Uterus (tissue), 2 donors: ENCODE measurements around the gene NOL6.
A peak's percentile ranks its signal among the peaks of the same experiment; 100 is the strongest.

Experiments used
- POLR2A ChIP-seq, 2 donors: fragments of 450-650 bp; IDR thresholded peaks; one replicate each; pipeline ENCODE4 v1.6.1; 2016; ENCODE audit warnings: antibody characterized with exemption in 2 of 2, mild to moderate bottlenecking in 1 of 2, moderate library complexity in 1 of 2
- TF ChIP-seq, protein P1 (sequence below), 4 experiments: fragments of 200-600 bp in 2 of 4; fragments of 450-650 bp in 2 of 4; sonication (generic) in 2 of 4; IDR thresholded peaks; one replicate each; pipeline ENCODE4 v1.5.1; 2016 to 2019; ENCODE audit warnings: antibody characterized with exemption in 4 of 4, mild to moderate bottlenecking in 2 of 4, moderate library complexity in 1 of 4

DNA sequence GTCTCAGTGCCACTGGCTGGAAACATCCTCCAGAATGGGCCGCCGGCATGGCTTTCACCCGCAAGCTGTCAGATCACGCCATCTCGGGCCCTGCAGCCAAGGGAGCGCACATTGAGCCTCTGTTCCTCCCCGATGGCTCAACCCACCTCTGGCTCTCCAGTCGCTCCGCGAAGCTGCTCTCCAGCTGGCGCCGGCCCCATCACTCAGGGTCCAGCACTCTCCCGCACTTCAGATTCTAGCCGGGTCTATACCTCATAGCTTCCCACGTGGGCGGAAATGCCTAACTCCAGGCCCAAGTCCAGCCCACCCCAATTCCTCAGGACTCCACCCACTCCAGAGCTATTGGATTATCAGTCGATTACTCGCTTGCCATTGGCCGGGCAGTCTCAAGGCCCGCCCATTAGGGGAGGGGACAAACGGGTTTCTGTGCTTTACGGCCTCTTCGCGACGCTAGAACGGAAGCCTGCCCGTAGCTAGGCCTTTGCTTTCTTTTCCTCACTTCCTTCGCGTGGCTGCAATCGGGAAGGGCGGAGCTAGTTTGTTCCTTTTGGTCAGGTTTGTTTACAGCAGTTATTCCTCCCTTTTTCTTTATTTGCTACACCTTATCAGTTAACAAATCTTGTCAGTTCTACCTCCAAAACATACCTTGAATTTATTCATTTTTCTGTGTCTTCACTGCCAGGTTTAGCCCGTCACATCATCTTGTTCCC lies at the start of gene NOL6:
- TF ChIP-seq, protein P1, sequence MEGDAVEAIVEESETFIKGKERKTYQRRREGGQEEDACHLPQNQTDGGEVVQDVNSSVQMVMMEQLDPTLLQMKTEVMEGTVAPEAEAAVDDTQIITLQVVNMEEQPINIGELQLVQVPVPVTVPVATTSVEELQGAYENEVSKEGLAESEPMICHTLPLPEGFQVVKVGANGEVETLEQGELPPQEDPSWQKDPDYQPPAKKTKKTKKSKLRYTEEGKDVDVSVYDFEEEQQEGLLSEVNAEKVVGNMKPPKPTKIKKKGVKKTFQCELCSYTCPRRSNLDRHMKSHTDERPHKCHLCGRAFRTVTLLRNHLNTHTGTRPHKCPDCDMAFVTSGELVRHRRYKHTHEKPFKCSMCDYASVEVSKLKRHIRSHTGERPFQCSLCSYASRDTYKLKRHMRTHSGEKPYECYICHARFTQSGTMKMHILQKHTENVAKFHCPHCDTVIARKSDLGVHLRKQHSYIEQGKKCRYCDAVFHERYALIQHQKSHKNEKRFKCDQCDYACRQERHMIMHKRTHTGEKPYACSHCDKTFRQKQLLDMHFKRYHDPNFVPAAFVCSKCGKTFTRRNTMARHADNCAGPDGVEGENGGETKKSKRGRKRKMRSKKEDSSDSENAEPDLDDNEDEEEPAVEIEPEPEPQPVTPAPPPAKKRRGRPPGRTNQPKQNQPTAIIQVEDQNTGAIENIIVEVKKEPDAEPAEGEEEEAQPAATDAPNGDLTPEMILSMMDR (IDR thresholded peaks at IDR 0.05) = peak in 1 of 4 experiments; percentile 20
- peak in 1 of 2 donors; percentile 62 for TF ChIP-seq POLR2A (IDR thresholded peaks at IDR 0.05)
